ENCODE data around the gene CBS. TPM values are rescaled to one million over a fixed set of nuclear protein-coding genes. Genes with fewer than 3 reads are reported as not detected.

The CBS gene
- total RNA-seq, 4 donors from 2014 or later, result 2.6 to 11.4 (median 6.3) TPM

- Histone ChIP-seq H3K9me3 (no peaks in the 10 kb centered on the region), H3K27ac (no peak overlapping the region), H3K27me3 (no peaks in the 10 kb centered on the region), H3K4me1 (no peaks in the 10 kb centered on the region), H3K36me3 (no peaks in the 10 kb centered on the region), H3K4me3 (no peak overlapping the region)
- TF ChIP-seq, protein P1, sequence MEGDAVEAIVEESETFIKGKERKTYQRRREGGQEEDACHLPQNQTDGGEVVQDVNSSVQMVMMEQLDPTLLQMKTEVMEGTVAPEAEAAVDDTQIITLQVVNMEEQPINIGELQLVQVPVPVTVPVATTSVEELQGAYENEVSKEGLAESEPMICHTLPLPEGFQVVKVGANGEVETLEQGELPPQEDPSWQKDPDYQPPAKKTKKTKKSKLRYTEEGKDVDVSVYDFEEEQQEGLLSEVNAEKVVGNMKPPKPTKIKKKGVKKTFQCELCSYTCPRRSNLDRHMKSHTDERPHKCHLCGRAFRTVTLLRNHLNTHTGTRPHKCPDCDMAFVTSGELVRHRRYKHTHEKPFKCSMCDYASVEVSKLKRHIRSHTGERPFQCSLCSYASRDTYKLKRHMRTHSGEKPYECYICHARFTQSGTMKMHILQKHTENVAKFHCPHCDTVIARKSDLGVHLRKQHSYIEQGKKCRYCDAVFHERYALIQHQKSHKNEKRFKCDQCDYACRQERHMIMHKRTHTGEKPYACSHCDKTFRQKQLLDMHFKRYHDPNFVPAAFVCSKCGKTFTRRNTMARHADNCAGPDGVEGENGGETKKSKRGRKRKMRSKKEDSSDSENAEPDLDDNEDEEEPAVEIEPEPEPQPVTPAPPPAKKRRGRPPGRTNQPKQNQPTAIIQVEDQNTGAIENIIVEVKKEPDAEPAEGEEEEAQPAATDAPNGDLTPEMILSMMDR (IDR thresholded peaks at IDR 0.05), result no peak
- TF ChIP-seq POLR2A (IDR thresholded peaks at IDR 0.05), result no peak
- no peak for DNase-seq
- intact Hi-C loops (cut with DNase I; ENCODE audit: low total_unique reads), result no loop called here
Observed at GRCh38 chr21:43020771-43021170, 54.9 kb downstream of the CBS start.

DNA sequence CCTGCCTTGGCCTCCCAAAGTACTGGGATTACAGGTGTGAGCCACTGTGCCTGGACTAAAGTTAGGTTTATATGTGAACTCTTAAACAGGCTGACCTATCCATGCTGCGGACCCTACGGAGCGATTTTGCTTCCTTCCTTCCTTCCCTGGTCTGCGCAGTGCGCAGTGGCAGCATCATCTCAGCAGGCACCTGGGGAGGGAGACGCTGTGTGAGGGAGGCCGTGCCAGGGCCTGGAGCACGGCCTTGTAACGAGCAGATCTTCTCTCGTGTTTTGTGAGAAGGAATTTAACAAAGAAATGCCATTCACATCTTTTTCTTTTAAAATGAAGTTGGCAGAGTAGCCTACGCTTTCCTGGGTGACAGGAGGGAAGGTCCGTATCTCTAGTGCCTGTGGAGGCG lies 55.5 kb downstream of the CBS start:
- no peaks in the 10 kb centered on the region for H3K4me1 ChIP-seq
- H3K9me3 ChIP-seq, result no peaks in the 10 kb centered on the region
- H3K4me3 ChIP-seq, result no peak overlapping the region
- H3K27ac ChIP-seq, result no peak overlapping the region
- intact Hi-C loops (cut with DNase I; ENCODE audit: low total_unique reads), result no loop called here
- H3K36me3 ChIP-seq, result no peaks in the 10 kb centered on the region
- TF ChIP-seq, protein P1 (IDR thresholded peaks at IDR 0.05), result no peak
- TF ChIP-seq POLR2A (IDR thresholded peaks at IDR 0.05), result no peak
- no peaks in the 10 kb centered on the region for H3K27me3 ChIP-seq
- DNase-seq, result no peak

DNA sequence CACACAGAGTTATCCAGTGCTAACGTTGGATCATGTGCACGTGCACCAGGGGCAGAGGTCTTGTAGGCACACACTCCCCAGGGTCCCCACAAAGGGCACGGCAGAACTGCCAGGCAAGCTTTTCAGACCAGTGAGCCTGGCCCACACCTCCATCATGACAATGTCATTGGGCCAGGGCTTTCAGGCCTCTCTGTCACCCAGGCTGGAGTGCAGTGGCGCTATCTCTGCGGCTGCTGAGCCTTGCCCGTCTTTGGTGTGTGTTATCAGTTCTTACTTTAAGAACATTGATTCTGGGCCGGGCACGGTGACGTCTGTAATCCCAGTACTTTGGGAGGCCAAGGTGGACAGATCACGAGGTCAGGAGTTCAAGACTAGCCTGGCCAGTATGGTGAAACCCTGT lies 57.1 kb downstream of the CBS start:
- intact Hi-C loops (cut with DNase I; ENCODE audit: low total_unique reads), result no loop called here
- no peak for DNase-seq
- no peak overlapping the region for H3K27ac ChIP-seq

DNA sequence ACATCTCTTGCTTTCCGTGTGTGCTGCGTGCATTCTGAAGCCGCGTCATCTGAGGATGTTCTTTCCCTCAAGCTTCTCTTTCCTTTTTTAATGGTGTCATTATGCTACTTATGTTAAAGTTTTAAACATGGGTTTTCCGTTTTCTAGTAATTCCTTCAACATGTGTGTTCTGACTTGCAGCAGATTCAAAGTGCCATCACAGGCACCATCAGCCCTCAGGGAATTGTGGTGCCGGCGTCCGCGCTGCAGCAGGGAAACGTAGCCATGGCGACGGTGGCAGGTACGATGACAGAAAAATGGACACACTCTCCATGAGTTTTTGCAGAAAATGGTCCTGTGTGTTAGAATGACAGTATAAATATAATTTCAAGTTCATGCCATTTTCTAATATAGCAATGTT lies 58.9 kb downstream of the CBS start:
- Histone ChIP-seq H3K36me3 (no peaks in the 10 kb centered on the region), H3K27ac (no peak overlapping the region), H3K9me3 (no peaks in the 10 kb centered on the region), H3K27me3 (no peaks in the 10 kb centered on the region), H3K4me1 (no peaks in the 10 kb centered on the region), H3K4me3 (no peak overlapping the region)
- intact Hi-C loops (cut with DNase I; ENCODE audit: low total_unique reads), result no loop called here
- DNase-seq, result no peak
- no peak for TF ChIP-seq POLR2A (IDR thresholded peaks at IDR 0.05)
- TF ChIP-seq, protein P1 (IDR thresholded peaks at IDR 0.05), result no peak

More for the DNA sequence above, 57.1 kb downstream of the CBS start:
- Histone ChIP-seq H3K4me3 (no peak overlapping the region), H3K36me3 (no peaks in the 10 kb centered on the region), H3K27me3 (no peaks in the 10 kb centered on the region), H3K9me3 (no peaks in the 10 kb centered on the region), H3K4me1 (no peaks in the 10 kb centered on the region)
- TF ChIP-seq POLR2A (IDR thresholded peaks at IDR 0.05), result no peak
- TF ChIP-seq, protein P1 (IDR thresholded peaks at IDR 0.05), result no peak

DNA sequence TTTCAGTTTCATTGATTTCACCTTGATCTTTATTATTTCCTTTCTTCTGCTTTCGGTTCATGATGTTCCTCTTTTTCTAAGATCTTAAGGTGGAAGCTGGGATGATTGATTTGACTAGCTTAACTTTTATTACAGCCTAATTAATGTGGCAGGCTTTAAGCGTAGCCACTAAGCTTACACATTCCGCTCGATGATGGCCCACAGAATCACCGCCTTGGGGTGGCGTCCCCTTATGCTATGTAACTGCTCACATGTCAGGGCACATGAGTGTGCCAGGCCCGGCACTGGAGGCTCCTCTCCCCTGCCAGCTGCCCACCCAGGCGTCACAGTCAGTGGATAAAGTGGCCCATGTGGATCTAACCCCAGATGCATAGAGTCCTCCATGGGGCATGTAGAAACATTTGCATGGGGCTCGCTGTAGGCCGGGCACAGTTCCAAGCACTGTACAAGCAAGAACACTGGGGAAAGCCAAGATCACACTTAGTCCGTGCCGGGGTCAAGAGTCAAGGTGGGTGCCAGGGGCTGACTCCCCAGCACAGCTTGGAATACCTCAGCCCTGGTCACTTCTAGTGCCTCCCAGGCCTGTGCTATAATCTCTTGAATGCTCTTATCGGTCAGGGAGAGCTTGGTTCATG lies 59.6 kb downstream of the CBS start:
- Histone ChIP-seq H3K9me3 (no peaks in the 10 kb centered on the region), H3K27me3 (no peaks in the 10 kb centered on the region), H3K4me3 (no peak overlapping the region), H3K36me3 (no peaks in the 10 kb centered on the region), H3K27ac (no peak overlapping the region), H3K4me1 (no peaks in the 10 kb centered on the region)
- no peak for DNase-seq
- no peak for TF ChIP-seq POLR2A (IDR thresholded peaks at IDR 0.05)
- TF ChIP-seq, protein P1 (IDR thresholded peaks at IDR 0.05), result no peak
- intact Hi-C loops (cut with DNase I; ENCODE audit: low total_unique reads), result no loop called here

Measured in uterus (tissue), 4 donors.